OCI-LY7 (cell line): Measurements from ENCODE around the gene FAM25A. TPM values are rescaled to one million over a fixed set of nuclear protein-coding genes. Genes with fewer than 3 reads are reported as not detected.
"Not testable (repeated sequence)": the region's sequence is repeated elsewhere in the genome, so short reads cannot be mapped to it uniquely, and the experiment has no call there.

ENCODE experiments used
- BruUV-seq: library from RNA; stranded (reverse); fragments of 400-500 nt; replicated peaks from 2 replicates; lab custom pipeline; 2021; lab: Mats Ljungman, UMichigan
- CTCF ChIA-PET: fragments of 300-600 bp; sonication (Branson Sonifier 250); formaldehyde crosslinking; loops from one replicate; lab custom pipeline; 2022; ENCODE audit warnings: antibody characterized with exemption; ENCODE audit not compliant: unreplicated experiment; lab: Charles Lee
- POLR2A ChIA-PET: fragments of 300-600 bp; sonication (Branson Sonifier 250); formaldehyde crosslinking; loops from one replicate; lab custom pipeline; 2022; ENCODE audit warnings: antibody characterized with exemption; lab: Charles Lee
- DNase-seq: peaks from one replicate; pipeline ENCODE4 v3.0.0-alpha.2; 2015; ENCODE audit warnings: low spot score
- H2AFZ ChIP-seq: fragments of 200-600 bp; sonication (generic), shearing (Covaris generic); 2 replicates; pipeline ENCODE4 v1.6.1; 2014; ENCODE audit warnings: mild to moderate bottlenecking, antibody characterized with exemption, low read length, moderate library complexity
- H3K27ac ChIP-seq: fragments of 200-600 bp; sonication (generic); 2 replicates; pipeline ENCODE4 v1.5.1; 2014; ENCODE audit warnings: mixed run types, low read depth, mild to moderate bottlenecking, moderate library complexity, low read length, inconsistent platforms; ENCODE audit not compliant: poor library complexity, severe bottlenecking
- H3K36me3 ChIP-seq: fragments of 200-600 bp; sonication (generic); 2 replicates; pipeline ENCODE4 v1.6.1; 2014; ENCODE audit warnings: mild to moderate bottlenecking, antibody characterized with exemption, low read length, moderate library complexity, mixed read lengths; ENCODE audit not compliant: insufficient read depth
- H3K4me1 ChIP-seq: fragments of 200-600 bp; sonication (generic); 2 replicates; pipeline ENCODE4 v1.5.1; 2014; ENCODE audit warnings: mild to moderate bottlenecking, low read length; ENCODE audit not compliant: insufficient read depth, poor library complexity, severe bottlenecking
- H3K4me2 ChIP-seq: fragments of 200-600 bp; sonication (generic); 2 replicates; pipeline ENCODE4 v1.6.1; 2014; ENCODE audit warnings: mild to moderate bottlenecking, low read length
- H3K4me3 ChIP-seq: fragments of 200-600 bp; sonication (generic); 2 replicates; pipeline ENCODE4 v1.5.1; 2014; ENCODE audit warnings: mild to moderate bottlenecking, low read depth, low read length; ENCODE audit not compliant: poor library complexity, severe bottlenecking
- H3K79me2 ChIP-seq: fragments of 200-600 bp; sonication (generic); 2 replicates; pipeline ENCODE4 v1.6.1; 2016; ENCODE audit warnings: low read depth, mild to moderate bottlenecking, low read length, moderate library complexity, mixed read lengths; ENCODE audit not compliant: insufficient read depth
- H3K9me2 ChIP-seq: fragments of 200-600 bp; sonication (generic); 2 replicates; pipeline ENCODE4 v1.6.1; 2016; ENCODE audit warnings: mild to moderate bottlenecking, low read length, mixed read lengths; ENCODE audit not compliant: insufficient read depth
- H3K9me3 ChIP-seq: fragments of 200-600 bp; sonication (generic); 2 replicates; pipeline ENCODE4 v1.6.1; 2014; ENCODE audit warnings: mild to moderate bottlenecking, mixed run types, low read length, mixed read lengths
- H4K20me1 ChIP-seq: fragments of 200-600 bp; sonication (generic); 2 replicates; pipeline ENCODE4 v1.6.1; 2014; ENCODE audit warnings: mild to moderate bottlenecking, antibody characterized with exemption, low read length, moderate library complexity, mixed read lengths; ENCODE audit not compliant: insufficient read depth
- intact Hi-C: fragments of 100-400 bp; cut with micrococcal nuclease; formaldehyde crosslinking; loops from one replicate; pipeline ENCODE4 v1.10.0; 2022; ENCODE audit not compliant: unreplicated experiment
- total RNA-seq, 2 experiments: library from RNA; depleted of rRNA in 1 of 2; stranded (reverse); fragments of >200 nt in 1 of 2; shearing (Covaris generic) in 1 of 2; gene quantifications; 2 replicates each; pipeline ENCODE4 v1.2.3, GENCODE V29; 2014 to 2022

FAM25A gene
- total RNA-seq, 2 experiments from 2014 or later: not detected

DNA sequence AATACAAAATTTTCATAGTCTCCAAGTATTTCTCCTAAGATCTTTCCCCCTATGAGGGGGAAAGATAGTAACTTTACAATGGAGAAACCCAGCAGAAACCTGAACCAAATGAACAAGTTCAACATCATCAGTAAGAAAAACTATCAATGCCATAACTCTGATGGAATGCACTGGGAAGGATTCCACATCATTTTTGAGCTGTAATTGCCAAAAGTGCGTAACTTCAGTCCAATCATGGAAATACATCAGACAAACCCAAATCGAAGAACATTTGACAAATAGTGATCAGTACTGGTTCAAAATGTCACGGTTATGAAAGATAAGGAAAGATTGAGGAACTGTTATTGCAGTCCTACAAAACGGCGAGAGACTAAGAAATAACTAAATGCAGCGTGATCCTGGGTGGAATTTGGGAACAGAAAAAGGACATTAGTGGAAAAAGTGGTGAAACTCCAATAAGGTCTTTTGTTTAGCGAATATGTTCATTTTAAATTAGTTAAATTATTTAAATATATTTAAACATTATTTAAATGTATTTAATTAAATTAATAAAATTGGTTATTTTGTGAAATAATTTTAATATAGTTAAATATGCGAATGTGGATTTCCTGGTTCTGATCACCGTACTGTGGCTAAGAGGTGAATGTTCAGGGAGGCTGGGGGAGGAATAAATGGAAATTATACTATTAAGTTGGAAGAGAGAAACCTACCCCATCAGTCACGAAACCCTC lies 4.9 kb upstream of the FAM25A start:
- H3K27ac ChIP-seq, H3K9me3 ChIP-seq, H3K4me3 ChIP-seq, H3K79me2 ChIP-seq, intact Hi-C loops, BruUV-seq, H3K4me2 ChIP-seq, H3K9me2 ChIP-seq, CTCF ChIA-PET, H4K20me1 ChIP-seq, H3K4me1 ChIP-seq, H3K36me3 ChIP-seq, DNase-seq, H2AFZ ChIP-seq, POLR2A ChIA-PET: not testable (repeated sequence)

DNA sequence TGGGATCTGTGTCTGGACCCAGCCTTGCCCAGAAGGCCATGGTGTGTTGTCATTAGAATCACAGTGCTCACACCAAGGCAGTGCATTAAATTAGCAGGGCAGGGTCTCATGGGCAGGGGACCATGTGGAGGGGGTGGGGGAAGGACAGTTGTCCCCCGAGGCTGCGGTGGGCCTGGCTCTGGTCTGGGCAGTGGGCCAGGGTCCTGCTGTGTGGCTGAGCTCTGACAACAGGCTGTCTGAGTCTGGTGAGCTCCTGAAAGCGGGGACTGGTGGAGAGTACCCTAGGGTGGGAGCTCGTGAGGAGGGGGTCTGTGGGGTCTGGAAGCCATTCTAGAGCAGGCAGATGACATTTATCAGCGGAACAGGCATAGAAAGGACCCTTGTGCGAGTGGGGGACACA lies 2.0 kb upstream of the FAM25A start:
- H3K4me2 ChIP-seq, H2AFZ ChIP-seq, CTCF ChIA-PET, H4K20me1 ChIP-seq, POLR2A ChIA-PET, H3K79me2 ChIP-seq, intact Hi-C loops, DNase-seq, H3K9me2 ChIP-seq, H3K27ac ChIP-seq, H3K4me3 ChIP-seq, H3K4me1 ChIP-seq, H3K9me3 ChIP-seq, H3K36me3 ChIP-seq, BruUV-seq: not testable (repeated sequence)

DNA sequence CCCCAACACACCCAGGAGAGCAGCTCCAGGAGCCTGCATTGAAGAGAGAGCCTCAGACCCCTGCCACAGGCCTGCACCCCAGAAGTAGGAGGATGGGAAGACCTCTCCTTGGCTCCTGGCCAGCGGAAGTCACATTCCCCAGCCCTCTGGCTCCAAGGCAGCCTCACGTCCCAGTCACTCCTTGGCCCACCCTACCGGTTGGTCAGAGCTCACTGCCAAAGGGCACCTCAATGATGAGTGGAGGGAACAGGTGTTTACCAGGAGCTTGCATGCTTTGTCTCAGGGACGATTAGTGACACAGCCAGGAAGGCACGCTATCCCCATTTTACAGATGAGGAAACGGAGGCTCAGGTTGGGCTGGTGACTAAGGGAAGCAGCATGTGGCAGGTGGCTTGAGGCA lies 1.0 kb upstream of the FAM25A start:
- POLR2A ChIA-PET: interaction anchor here (0.5 kb wide), 1 partner anchor 23 kb away, joined by 3 read pairs; no protein-coding TSS in a partner anchor
- H3K9me3 ChIP-seq, H3K79me2 ChIP-seq, H3K36me3 ChIP-seq, BruUV-seq, H3K9me2 ChIP-seq, H3K4me3 ChIP-seq, H4K20me1 ChIP-seq, DNase-seq, H3K27ac ChIP-seq, CTCF ChIA-PET, intact Hi-C loops, H3K4me2 ChIP-seq, H3K4me1 ChIP-seq, H2AFZ ChIP-seq: not testable (repeated sequence)

DNA sequence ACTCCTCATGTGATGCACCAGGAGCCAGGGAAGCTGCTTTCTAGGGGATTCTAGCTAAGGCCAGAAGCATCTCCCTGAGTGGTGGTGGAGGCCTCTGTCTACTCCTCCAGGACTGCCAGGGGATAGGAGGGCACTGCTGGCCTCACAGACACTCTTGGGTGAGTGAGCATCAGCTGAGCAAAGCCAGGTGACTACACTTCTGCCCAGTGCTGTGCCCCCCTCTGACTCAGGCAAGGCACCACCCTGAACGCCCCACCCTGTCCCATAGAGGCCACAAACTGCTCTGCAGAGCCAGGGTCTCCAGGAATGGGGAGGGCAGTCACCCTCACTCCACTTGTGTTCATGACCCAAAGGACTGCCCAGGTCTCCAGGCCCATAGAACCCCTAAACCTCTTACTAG lies 590 bp upstream of the FAM25A start:
- H2AFZ ChIP-seq, H3K4me2 ChIP-seq, H3K36me3 ChIP-seq, CTCF ChIA-PET, POLR2A ChIA-PET, H3K4me1 ChIP-seq, H3K9me3 ChIP-seq, H3K4me3 ChIP-seq, BruUV-seq, intact Hi-C loops, DNase-seq, H3K27ac ChIP-seq, H3K9me2 ChIP-seq, H3K79me2 ChIP-seq, H4K20me1 ChIP-seq: not testable (repeated sequence)

DNA sequence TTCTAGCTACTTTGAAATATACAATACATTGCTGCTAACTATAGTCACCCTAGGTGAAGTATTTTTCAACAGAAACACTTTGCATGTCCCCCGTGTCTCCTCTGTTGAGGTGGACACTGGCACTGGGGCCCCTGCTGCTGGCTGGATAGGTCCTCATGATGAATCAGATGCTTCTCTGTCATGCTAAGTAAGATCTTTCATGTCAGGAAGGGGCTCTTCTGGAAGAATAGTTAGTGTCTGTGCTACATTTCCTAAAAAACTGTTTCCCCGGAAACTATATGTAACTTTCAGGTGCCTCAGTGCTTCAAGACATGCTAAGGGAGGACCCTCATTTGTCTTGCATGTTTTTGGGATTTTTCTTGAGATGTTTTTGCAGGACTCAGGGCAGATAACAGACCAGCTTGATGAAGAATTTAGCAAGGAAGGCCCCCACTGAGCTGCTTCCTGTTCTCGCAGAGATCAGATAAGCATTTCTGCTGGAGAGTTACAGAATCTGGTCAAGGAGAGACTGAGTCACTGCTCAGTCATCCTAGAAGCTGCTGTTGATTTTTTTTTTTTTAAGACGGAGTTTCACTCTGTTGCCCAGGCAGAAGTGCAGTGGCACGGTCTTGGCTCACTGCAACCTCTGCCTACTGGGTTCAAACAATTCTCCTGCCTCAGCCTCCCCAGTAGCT lies 5.3 kb downstream of the FAM25A start:
- H4K20me1 ChIP-seq, H2AFZ ChIP-seq, intact Hi-C loops, CTCF ChIA-PET, H3K4me3 ChIP-seq, H3K9me2 ChIP-seq, DNase-seq, BruUV-seq, H3K4me1 ChIP-seq, H3K27ac ChIP-seq, H3K36me3 ChIP-seq, H3K9me3 ChIP-seq, H3K4me2 ChIP-seq, H3K79me2 ChIP-seq, POLR2A ChIA-PET: not testable (repeated sequence)

DNA sequence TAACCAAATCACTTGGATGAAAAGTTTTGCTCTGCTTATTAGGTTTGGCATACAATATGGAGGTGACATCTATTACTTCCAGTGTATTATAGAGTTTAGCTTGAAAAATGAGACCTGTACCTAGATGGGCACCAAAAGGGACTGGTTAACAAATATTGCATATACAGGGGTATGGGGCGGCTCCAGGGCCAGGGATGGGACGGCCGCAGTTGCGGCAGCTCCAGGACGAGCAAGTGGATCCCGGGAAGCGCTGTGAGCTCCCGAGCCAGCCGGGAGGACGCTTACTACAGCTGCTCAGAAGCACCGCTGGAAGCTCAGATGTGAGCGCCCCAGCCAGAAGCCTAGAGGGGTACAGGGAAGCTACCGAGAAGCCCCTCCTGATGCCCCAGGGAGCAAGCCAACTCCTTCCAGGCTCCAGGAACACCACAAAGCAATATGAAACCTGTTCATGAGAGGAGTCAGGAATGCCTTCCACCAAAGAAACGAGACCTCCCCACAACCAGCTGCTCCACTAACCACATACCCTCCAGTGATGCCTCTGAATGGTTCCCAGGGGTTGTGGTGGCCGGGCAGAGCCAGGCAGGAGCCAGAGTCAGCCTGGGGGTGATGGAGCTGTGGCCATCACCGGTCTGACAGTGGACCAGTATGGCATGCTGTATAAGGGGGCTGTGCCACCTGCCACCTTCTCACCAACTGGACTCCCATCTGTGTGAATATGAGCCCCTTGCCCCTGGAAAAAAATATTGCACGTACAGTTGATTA lies 6.8 kb downstream of the FAM25A start:
- intact Hi-C loops, H3K4me3 ChIP-seq, H3K4me2 ChIP-seq, DNase-seq, H2AFZ ChIP-seq, H3K9me2 ChIP-seq, H3K9me3 ChIP-seq, H3K79me2 ChIP-seq, H3K27ac ChIP-seq, H3K4me1 ChIP-seq, H3K36me3 ChIP-seq, BruUV-seq, CTCF ChIA-PET, H4K20me1 ChIP-seq: not testable (repeated sequence)
- POLR2A ChIA-PET: interaction anchor here (0.7 to 1.0 kb wide), 2 partner anchors 10 to 92 kb away, joined by 3 read pairs; no protein-coding TSS in a partner anchor
